H1 (cell line): ENCODE measurements around the gene DOK7. TPM values are rescaled to one million over a fixed set of nuclear protein-coding genes. Genes with fewer than 3 reads are reported as not detected.

ENCODE experiments used
- EGR1 ChIP-seq: IDR thresholded peaks from 2 replicates; pipeline ENCODE4 v1.6.1; 2011; ENCODE audit warnings: low read depth, low read length, borderline replicate concordance
- POLR2AphosphoS5 ChIP-seq: IDR thresholded peaks from 2 replicates; pipeline ENCODE4 v1.6.1; 2011; ENCODE audit warnings: low read depth, low read length
- RFX5 ChIP-seq: IDR thresholded peaks from 2 replicates; pipeline ENCODE4 v1.6.1; 2011; ENCODE audit warnings: low read depth, low read length, improper control_type of control experiment, borderline replicate concordance
- ZNF274 ChIP-seq: IDR thresholded peaks from 2 replicates; pipeline ENCODE4 v1.7.0; 2012; ENCODE audit warnings: low read length, borderline replicate concordance; ENCODE audit errors: extremely low read depth
- polyA plus RNA-seq, 7 experiments: library from polyadenylated mRNA; depleted of rRNA in 3 of 7; stranded (reverse) in 5 of 7; unstranded in 2 of 7; fragments of >200 nt in 5 of 7; fragments of 200-250 nt in 2 of 7; gene quantifications; 1 replicate in 5 of 7; 2 replicates in 1 of 7; 4 replicates in 1 of 7; pipeline versions ENCODE4 v1.2.1 to v1.2.3, GENCODE V29; 2011 to 2013; ENCODE audit warnings: missing spikeins in 2 of 7, mixed read lengths in 2 of 7
- total RNA-seq: library from RNA; stranded (reverse); fragmentation: NEBNext Ultra II Directional; extraction: Animal tissue kit (Norgen Biotek cat#: 25700); gene quantifications from 2 replicates; pipeline ENCODE4 v1.2.1, GENCODE V29; 2021

Gene DOK7
- total and polyA plus RNA-seq, 2 of the 8 experiments (the other 6 are each of a cell fraction or from before 2014, with no cell fraction given), result 0.32 TPM; not detected in 1

DNA sequence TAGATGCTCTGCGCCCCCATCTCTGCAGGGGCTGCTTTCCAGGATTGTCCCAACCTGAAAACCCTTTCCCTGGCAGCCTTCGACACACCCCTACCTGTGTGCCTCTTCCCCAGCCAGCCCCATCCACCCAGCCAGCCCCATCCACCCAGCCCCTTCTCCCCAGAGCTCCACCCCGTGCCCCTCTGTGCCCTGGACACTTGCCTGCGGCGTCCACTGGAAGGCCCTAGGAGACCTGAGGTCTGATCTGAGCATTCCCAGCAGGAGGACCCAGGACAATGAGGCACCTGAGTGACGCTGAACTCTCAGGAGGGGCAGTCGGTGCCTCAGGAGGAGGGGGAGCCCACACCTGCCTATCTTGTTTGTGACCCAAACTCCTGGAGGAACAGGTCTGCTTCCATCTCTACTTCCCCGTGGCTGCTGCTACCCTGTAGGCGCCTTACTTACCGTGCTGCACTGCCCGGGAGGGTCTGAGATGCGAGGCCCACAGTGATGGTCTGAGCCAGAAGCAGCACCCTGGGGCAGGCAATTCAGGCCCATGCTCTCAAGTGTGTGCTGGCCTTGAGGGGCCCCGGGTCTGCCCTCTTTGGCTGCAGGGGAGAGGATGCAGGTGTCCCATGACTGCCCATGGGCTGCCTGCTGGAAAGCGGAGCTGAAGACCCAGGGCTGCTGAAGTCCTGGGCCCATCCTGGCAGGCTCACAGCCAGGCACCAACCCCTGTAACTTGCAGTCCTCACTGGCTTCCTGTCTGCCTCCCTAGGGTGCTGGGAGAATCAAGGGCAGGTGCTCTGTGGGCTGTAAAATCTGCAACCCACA, 64.2 kb downstream of the DOK7 start (continued):
- no peak for TF ChIP-seq RFX5
- TF ChIP-seq ZNF274, result no peak
- TF ChIP-seq EGR1, result no peak
- no peak for TF ChIP-seq POLR2AphosphoS5
